NCI-H345 (cell line): ENCODE data around the gene ROBO4.

Experiments
- DNase-seq: peaks from one replicate; lab custom pipeline; 2025; lab: John Stamatoyannopoulos, UW

The ROBO4 gene

GRCh38 chr11:124840666-124841065, 57.0 kb downstream of the ROBO4 start:
- DNase-seq, result no peak

GRCh38 chr11:124839972-124840621, 57.6 kb downstream of the ROBO4 start:
- DNase-seq, result no peak

GRCh38 chr11:124839128-124839971, 58.3 kb downstream of the ROBO4 start:
- DNase-seq, result peak; percentile 27

- DNase-seq, result no peak
Measured at GRCh38 chr11:124838805-124839127, 58.9 kb downstream of the ROBO4 start.

- DNase-seq, result peak; percentile 72
Measured at GRCh38 chr11:124837491-124837856, 60.2 kb downstream of the ROBO4 start.

GRCh38 chr11:124835918-124836317, 61.7 kb downstream of the ROBO4 start:
- DNase-seq, result no peak

GRCh38 chr11:124834526-124835180, 63.0 kb downstream of the ROBO4 start:
- no peak for DNase-seq
